OCI-LY7 (cell line): ENCODE measurements around the gene FAM25A. TPM values are rescaled to one million over a fixed set of nuclear protein-coding genes. Genes with fewer than 3 reads are reported as not detected.

Experiments used
- BruUV-seq: library from RNA; stranded (reverse); fragments of 400-500 nt; replicated peaks from 2 replicates; lab custom pipeline; 2021; lab: Mats Ljungman, UMichigan
- CTCF ChIA-PET: fragments of 300-600 bp; sonication (Branson Sonifier 250); formaldehyde crosslinking; loops from one replicate; lab custom pipeline; 2022; ENCODE audit warnings: antibody characterized with exemption; ENCODE audit not compliant: unreplicated experiment; lab: Charles Lee
- POLR2A ChIA-PET: fragments of 300-600 bp; sonication (Branson Sonifier 250); formaldehyde crosslinking; loops from one replicate; lab custom pipeline; 2022; ENCODE audit warnings: antibody characterized with exemption; lab: Charles Lee
- DNase-seq: peaks from one replicate; pipeline ENCODE4 v3.0.0-alpha.2; 2015; ENCODE audit warnings: low spot score
- H2AFZ ChIP-seq: fragments of 200-600 bp; sonication (generic), shearing (Covaris generic); 2 replicates; pipeline ENCODE4 v1.6.1; 2014; ENCODE audit warnings: mild to moderate bottlenecking, antibody characterized with exemption, low read length, moderate library complexity
- H3K27ac ChIP-seq: fragments of 200-600 bp; sonication (generic); 2 replicates; pipeline ENCODE4 v1.5.1; 2014; ENCODE audit warnings: mixed run types, low read depth, mild to moderate bottlenecking, moderate library complexity, low read length, inconsistent platforms; ENCODE audit not compliant: poor library complexity, severe bottlenecking
- H3K36me3 ChIP-seq: fragments of 200-600 bp; sonication (generic); 2 replicates; pipeline ENCODE4 v1.6.1; 2014; ENCODE audit warnings: mild to moderate bottlenecking, antibody characterized with exemption, low read length, moderate library complexity, mixed read lengths; ENCODE audit not compliant: insufficient read depth
- H3K4me1 ChIP-seq: fragments of 200-600 bp; sonication (generic); 2 replicates; pipeline ENCODE4 v1.5.1; 2014; ENCODE audit warnings: mild to moderate bottlenecking, low read length; ENCODE audit not compliant: insufficient read depth, poor library complexity, severe bottlenecking
- H3K4me2 ChIP-seq: fragments of 200-600 bp; sonication (generic); 2 replicates; pipeline ENCODE4 v1.6.1; 2014; ENCODE audit warnings: mild to moderate bottlenecking, low read length
- H3K4me3 ChIP-seq: fragments of 200-600 bp; sonication (generic); 2 replicates; pipeline ENCODE4 v1.5.1; 2014; ENCODE audit warnings: mild to moderate bottlenecking, low read depth, low read length; ENCODE audit not compliant: poor library complexity, severe bottlenecking
- H3K79me2 ChIP-seq: fragments of 200-600 bp; sonication (generic); 2 replicates; pipeline ENCODE4 v1.6.1; 2016; ENCODE audit warnings: low read depth, mild to moderate bottlenecking, low read length, moderate library complexity, mixed read lengths; ENCODE audit not compliant: insufficient read depth
- H3K9me2 ChIP-seq: fragments of 200-600 bp; sonication (generic); 2 replicates; pipeline ENCODE4 v1.6.1; 2016; ENCODE audit warnings: mild to moderate bottlenecking, low read length, mixed read lengths; ENCODE audit not compliant: insufficient read depth
- H3K9me3 ChIP-seq: fragments of 200-600 bp; sonication (generic); 2 replicates; pipeline ENCODE4 v1.6.1; 2014; ENCODE audit warnings: mild to moderate bottlenecking, mixed run types, low read length, mixed read lengths
- H4K20me1 ChIP-seq: fragments of 200-600 bp; sonication (generic); 2 replicates; pipeline ENCODE4 v1.6.1; 2014; ENCODE audit warnings: mild to moderate bottlenecking, antibody characterized with exemption, low read length, moderate library complexity, mixed read lengths; ENCODE audit not compliant: insufficient read depth
- CTCF ChIP-seq: fragments of 200-600 bp; sonication (generic); conservative IDR thresholded peaks from 2 replicates; pipeline ENCODE4 v1.5.1; 2014; ENCODE audit warnings: mild to moderate bottlenecking, antibody characterized with exemption, low read length, moderate library complexity, mixed read lengths
- EZH2phosphoT487 ChIP-seq: fragments of 200-600 bp; sonication (generic); IDR thresholded peaks from 2 replicates; pipeline ENCODE4 v1.6.1; 2018; ENCODE audit warnings: low read depth, borderline replicate concordance, mild to moderate bottlenecking, mixed run types, antibody characterized with exemption, low read length, moderate library complexity, mixed read lengths
- intact Hi-C: fragments of 100-400 bp; cut with micrococcal nuclease; formaldehyde crosslinking; loops from one replicate; pipeline ENCODE4 v1.10.0; 2022; ENCODE audit not compliant: unreplicated experiment
- total RNA-seq, 2 experiments: library from RNA; depleted of rRNA in 1 of 2; stranded (reverse); fragments of >200 nt in 1 of 2; shearing (Covaris generic) in 1 of 2; gene quantifications; 2 replicates each; pipeline ENCODE4 v1.2.3, GENCODE V29; 2014 to 2022

FAM25A gene
- total RNA-seq, 2 experiments from 2014 or later, result not detected

GRCh38 chr10:87060280-87060928 is 40.3 kb downstream of the FAM25A start:
- CTCF ChIA-PET, result interaction anchor here (0.6 kb wide), 1 partner anchor 120 kb away, joined by 4 read pairs; no protein-coding TSS in a partner anchor
- Histone ChIP-seq H3K4me2 (no peak overlapping the region), H3K36me3 (peaks cover 93% of the 10 kb centered on the region), H4K20me1 (no peaks in the 10 kb centered on the region), H3K4me1 (no peaks in the 10 kb centered on the region), H3K4me3 (no peak overlapping the region), H3K9me2 (no peaks in the 10 kb centered on the region), H2AFZ (no peak overlapping the region), H3K9me3 (no peaks in the 10 kb centered on the region), H3K27ac (no peak overlapping the region), H3K79me2 (no peaks in the 10 kb centered on the region)
- TF ChIP-seq EZH2phosphoT487 (no peak), CTCF (no peak)
- intact Hi-C loops, result no loop called here
- no TSS peak for BruUV-seq
- POLR2A ChIA-PET, result no interaction called here
- DNase-seq, result no peak

GRCh38 chr10:87064651-87065050 is 44.6 kb downstream of the FAM25A start:
- Histone ChIP-seq H2AFZ (no peak overlapping the region), H3K79me2 (no peaks in the 10 kb centered on the region), H3K27ac (no peak overlapping the region), H3K36me3 (peaks cover 92% of the 10 kb centered on the region), H3K9me3 (no peaks in the 10 kb centered on the region), H3K9me2 (no peaks in the 10 kb centered on the region), H4K20me1 (no peaks in the 10 kb centered on the region), H3K4me1 (no peaks in the 10 kb centered on the region), H3K4me2 (no peak overlapping the region), H3K4me3 (no peak overlapping the region)
- BruUV-seq, result no TSS peak
- ChIA-PET CTCF (no interaction called here), POLR2A (interaction anchor here (0.6 kb wide), 1 partner anchor 1530 kb away, joined by 3 read pairs; no protein-coding TSS in a partner anchor)
- no peak for DNase-seq
- no peak for TF ChIP-seq EZH2phosphoT487
- TF ChIP-seq CTCF, result no peak
- intact Hi-C loops, result no loop called here

- no peak overlapping the region for H3K4me3 ChIP-seq
- no TSS peak for BruUV-seq
- H3K9me2 ChIP-seq, result no peaks in the 10 kb centered on the region
- peaks cover 77% of the 10 kb centered on the region for H3K36me3 ChIP-seq
- POLR2A ChIA-PET, result interaction anchor here (1.5 kb wide), 1 partner anchor 26 kb away, joined by 6 read pairs; no protein-coding TSS in a partner anchor
- CTCF ChIA-PET, result no interaction called here
- DNase-seq, result no peak
- H3K27ac ChIP-seq, result no peak overlapping the region
- H3K9me3 ChIP-seq, result no peaks in the 10 kb centered on the region
- no peak overlapping the region for H3K4me2 ChIP-seq
- H3K4me1 ChIP-seq, result no peaks in the 10 kb centered on the region
- no peak overlapping the region for H2AFZ ChIP-seq
- TF ChIP-seq EZH2phosphoT487 (no peak), CTCF (no peak)
- H3K79me2 ChIP-seq, result no peaks in the 10 kb centered on the region
- intact Hi-C loops, result no loop called here
- H4K20me1 ChIP-seq, result no peaks in the 10 kb centered on the region
Measured at GRCh38 chr10:87066178-87066577, 46.1 kb downstream of the FAM25A start.
